Keratinocyte (primary cell): ENCODE measurements around the gene TUBB. TPM values are rescaled to one million over a fixed set of nuclear protein-coding genes. Genes with fewer than 3 reads are reported as not detected.
A peak's percentile ranks its signal among the peaks of the same experiment; 100 is the strongest.
"Not testable (repeated sequence)": the region's sequence is repeated elsewhere in the genome, so short reads cannot be mapped to it uniquely, and the experiment has no call there.

ENCODE experiments used
- DNase-seq: peaks from one replicate; pipeline ENCODE4 v3.0.0-alpha.2; 2011; ENCODE audit warnings: low read depth, missing footprints, low spot score
- FAIRE-seq: peaks from 2 replicates; lab custom pipeline; 2011; peaks lifted over from hg19 to GRCh38; lab: Jason Lieb, UNC
- H2AFZ ChIP-seq: 2 replicates; pipeline ENCODE4 v1.6.0; 2012; ENCODE audit warnings: low read length, control low read depth, inconsistent platforms; ENCODE audit not compliant: control insufficient read depth
- H3K27ac ChIP-seq: 2 replicates; pipeline ENCODE4 v1.5.1; 2011; ENCODE audit warnings: low read length; ENCODE audit not compliant: control insufficient read depth, insufficient read depth
- H3K27me3 ChIP-seq: 3 replicates; pipeline ENCODE4 v1.6.0; 2011; ENCODE audit warnings: low read length; ENCODE audit not compliant: control insufficient read depth, insufficient read depth; ENCODE audit errors: extremely low read depth
- H3K36me3 ChIP-seq, 2 experiments: 2 replicates in 1 of 2; 3 replicates in 1 of 2; pipeline ENCODE4 v1.5.1; 2011; ENCODE audit warnings: low read length in 2 of 2, mild to moderate bottlenecking in 1 of 2; ENCODE audit not compliant: control insufficient read depth in 2 of 2, insufficient read depth in 2 of 2; ENCODE audit errors: extremely low read depth in 1 of 2
- H3K4me1 ChIP-seq: 3 replicates; pipeline ENCODE4 v1.5.1; 2011; ENCODE audit warnings: low read length; ENCODE audit not compliant: control insufficient read depth, insufficient read depth; ENCODE audit errors: extremely low read depth
- H3K4me2 ChIP-seq: 3 replicates; pipeline ENCODE4 v1.6.0; 2011; ENCODE audit warnings: low read depth, low read length; ENCODE audit not compliant: control insufficient read depth, insufficient read depth; ENCODE audit errors: extremely low read depth
- H3K4me3 ChIP-seq, 3 experiments: fragments of 200-600 bp in 1 of 3; sonication (generic) in 1 of 3; 2 replicates in 2 of 3; 3 replicates in 1 of 3; pipeline ENCODE4 v1.5.1; 2011 to 2016; ENCODE audit warnings: low read length in 3 of 3, mild to moderate bottlenecking in 3 of 3, control low read depth in 2 of 3, inconsistent platforms in 1 of 3, low read depth in 1 of 3, mixed read lengths in 1 of 3, mixed run types in 1 of 3, moderate library complexity in 1 of 3; ENCODE audit not compliant: control insufficient read depth in 2 of 3, insufficient read depth in 2 of 3; ENCODE audit errors: extremely low read depth in 1 of 3
- H3K79me2 ChIP-seq: 2 replicates; pipeline ENCODE4 v1.6.0; 2012; ENCODE audit warnings: low read length; ENCODE audit not compliant: control insufficient read depth, insufficient read depth
- H3K9ac ChIP-seq: 3 replicates; pipeline ENCODE4 v1.6.0; 2011; ENCODE audit warnings: low read length; ENCODE audit not compliant: control insufficient read depth, insufficient read depth; ENCODE audit errors: extremely low read depth
- H3K9me1 ChIP-seq: 3 replicates; pipeline ENCODE4 v1.6.0; 2011; ENCODE audit warnings: low read length; ENCODE audit not compliant: control insufficient read depth, insufficient read depth; ENCODE audit errors: extremely low read depth
- H3K9me3 ChIP-seq: 2 replicates; pipeline ENCODE4 v1.5.1; 2012; ENCODE audit warnings: low read depth, low read length; ENCODE audit not compliant: control insufficient read depth
- H4K20me1 ChIP-seq: 3 replicates; pipeline ENCODE4 v1.6.0; 2011; ENCODE audit warnings: low read length; ENCODE audit not compliant: control insufficient read depth, insufficient read depth; ENCODE audit errors: extremely low read depth
- CTCF ChIP-seq, 3 experiments: IDR thresholded peaks in 1 of 3; conservative IDR thresholded peaks in 1 of 3; optimal IDR thresholded peaks in 1 of 3; 2 replicates in 2 of 3; 3 replicates in 1 of 3; pipeline versions ENCODE3 to v1.5.1; 2011; ENCODE audit warnings: low read length in 3 of 3, mild to moderate bottlenecking in 3 of 3, moderate library complexity in 2 of 3, control low read depth in 1 of 3, inconsistent platforms in 1 of 3; ENCODE audit not compliant: insufficient read depth in 2 of 3; ENCODE audit errors: extremely low read depth in 1 of 3
- EZH2 ChIP-seq: IDR thresholded peaks from one replicate; pipeline ENCODE4 v1.6.1; 2012; ENCODE audit warnings: inconsistent platforms, mild to moderate bottlenecking, low read length, moderate library complexity
- dilution Hi-C: fragments of 300-500 bp; cut with MboI; formaldehyde crosslinking; loops from one replicate; pipeline ENCODE4 v1.7.0; 2020; ENCODE audit warnings: low sequenced_read_pairs; ENCODE audit not compliant: extremely low pct_ligation_motif_present
- polyA plus RNA-seq, 5 experiments: library from polyadenylated mRNA; depleted of rRNA in 3 of 5; stranded (reverse) in 3 of 5; stranded (forward) in 1 of 5; unstranded in 1 of 5; fragments of >200 nt; gene quantifications; 1 replicate in 1 of 5; 2 replicates in 3 of 5; 3 replicates in 1 of 5; pipeline versions ENCODE4 v1.2.1 to v1.2.3, GENCODE V29; 2011 to 2012; ENCODE audit warnings: missing spikeins in 2 of 5, low read depth in 1 of 5, low replicate concordance in 1 of 5

Gene TUBB
- polyA plus RNA-seq, 1 donor (not counting 4 experiments of a cell fraction or from before 2014, with no cell fraction given), result 1,159 TPM

DNA sequence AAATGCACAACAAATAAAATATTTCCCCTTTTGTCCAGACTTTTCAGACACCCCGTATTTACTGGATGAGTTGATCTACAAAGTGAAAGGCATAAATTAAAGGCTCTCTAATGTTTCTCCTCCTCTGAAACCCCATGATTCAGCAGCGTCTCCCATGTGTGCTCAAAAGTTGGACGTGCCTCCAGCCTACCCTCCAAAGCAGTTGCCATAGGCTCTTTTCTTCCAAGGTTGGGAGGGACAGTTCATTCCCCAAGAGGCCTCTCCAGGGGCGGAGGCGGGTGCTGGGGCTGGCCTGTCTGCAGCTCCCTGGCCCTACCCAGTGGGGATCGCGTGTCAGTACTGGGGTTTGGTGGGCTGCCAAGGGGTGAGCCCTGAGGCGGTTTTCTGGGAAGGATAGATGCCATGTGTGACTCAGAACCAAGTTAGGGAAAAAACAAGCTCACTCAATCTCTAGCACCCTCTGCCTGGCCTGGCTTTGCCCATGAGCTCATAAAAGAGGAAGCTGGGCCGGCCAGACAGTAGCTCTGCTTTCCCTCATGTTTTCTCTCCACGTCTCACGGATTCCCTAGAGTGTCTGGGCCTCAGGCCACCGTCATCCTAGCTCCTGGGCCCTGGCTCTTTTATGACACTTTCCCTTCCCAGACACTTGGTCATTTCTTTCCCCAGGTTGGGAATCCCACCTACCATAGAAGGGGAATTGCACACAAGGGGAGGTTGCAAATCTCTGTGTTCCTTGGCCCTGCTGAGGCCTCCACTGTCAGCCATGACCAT is 32.2 kb downstream of the TUBB start:
- peak; percentile 99 for DNase-seq
- TF ChIP-seq EZH2, result no peak
- TF ChIP-seq CTCF (optimal IDR thresholded peaks at IDR 0.05 in 1 of 3, IDR thresholded peaks at IDR 0.05 in 1 of 3, conservative IDR thresholded peaks at IDR 0.05 in 1 of 3; ENCODE audit: extremely low read depth in 1 of 3, insufficient read depth in 2 of 3, low read length in 3 of 3), result no peak
- peak overlapping the region; percentile 83 for H3K9ac ChIP-seq
- H4K20me1 ChIP-seq, result no peaks in the 10 kb centered on the region
- no peaks in the 10 kb centered on the region for H3K27me3 ChIP-seq
- peak overlapping the region in 1 of 3 experiments; percentile 22 for H3K4me3 ChIP-seq
- no peaks in the 10 kb centered on the region for H3K36me3 ChIP-seq
- H3K79me2 ChIP-seq, result no peaks in the 10 kb centered on the region
- H2AFZ ChIP-seq, result no peak overlapping the region
- FAIRE-seq, result peak; percentile 86
- dilution Hi-C loops, result no loop called here
- H3K4me1 ChIP-seq, result peaks cover 66% of the 10 kb centered on the region
- no peaks in the 10 kb centered on the region for H3K9me1 ChIP-seq
- peak overlapping the region; percentile 98 for H3K27ac ChIP-seq
- peak overlapping the region; percentile 67 for H3K4me2 ChIP-seq
- no peaks in the 10 kb centered on the region for H3K9me3 ChIP-seq

GRCh38 chr6:30754631-30755030 is 34.5 kb downstream of the TUBB start:
- FAIRE-seq, result no peak
- TF ChIP-seq CTCF (optimal IDR thresholded peaks at IDR 0.05 in 1 of 3, IDR thresholded peaks at IDR 0.05 in 1 of 3, conservative IDR thresholded peaks at IDR 0.05 in 1 of 3; ENCODE audit: extremely low read depth in 1 of 3, insufficient read depth in 2 of 3, low read length in 3 of 3) (no peak), EZH2 (no peak)
- dilution Hi-C loops, result no loop called here
- H3K27me3 ChIP-seq, result no peaks in the 10 kb centered on the region
- no peaks in the 10 kb centered on the region for H3K9me3 ChIP-seq
- peak overlapping the region; percentile 46 for H3K9ac ChIP-seq
- peaks cover 53% of the 10 kb centered on the region for H3K4me1 ChIP-seq
- H3K4me2 ChIP-seq, result peak overlapping the region; percentile 49
- H3K4me3 ChIP-seq, result no peak overlapping the region
- H2AFZ ChIP-seq, result no peak overlapping the region
- H3K36me3 ChIP-seq, result no peaks in the 10 kb centered on the region
- H3K27ac ChIP-seq, result peak overlapping the region; percentile 98
- H3K9me1 ChIP-seq, result no peaks in the 10 kb centered on the region
- no peak for DNase-seq
- H4K20me1 ChIP-seq, result no peaks in the 10 kb centered on the region
- no peaks in the 10 kb centered on the region for H3K79me2 ChIP-seq

DNA sequence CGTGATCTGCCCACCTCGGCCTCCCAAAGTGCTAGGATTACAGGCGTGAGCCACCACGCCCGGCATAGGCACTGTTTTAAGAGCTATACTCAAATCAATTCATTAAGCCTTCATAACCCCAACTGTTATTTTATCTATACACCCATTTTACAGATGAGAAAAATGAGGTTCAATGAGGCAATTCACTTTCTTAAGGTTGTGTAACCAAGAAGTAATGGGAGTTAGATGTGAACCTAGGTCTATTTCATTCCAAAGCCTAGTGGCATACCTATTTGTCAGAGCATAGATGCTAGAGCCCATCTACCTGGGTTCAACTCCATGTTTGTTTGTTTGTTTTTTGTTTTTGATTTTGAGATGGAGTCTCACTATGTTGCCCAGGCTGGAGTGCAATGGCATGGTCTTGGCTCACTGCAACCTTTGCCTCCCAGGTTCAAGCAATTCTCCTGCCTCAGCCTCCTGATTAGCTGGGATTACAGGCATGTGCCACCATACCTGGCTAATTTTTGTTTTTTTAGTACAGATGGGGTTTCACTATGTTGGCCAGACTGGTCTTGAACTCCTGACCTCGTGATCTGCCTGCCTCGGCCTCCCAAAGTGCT is 36.4 kb downstream of the TUBB start:
- H3K27me3 ChIP-seq, dilution Hi-C loops, H4K20me1 ChIP-seq, FAIRE-seq, H2AFZ ChIP-seq, H3K9me3 ChIP-seq, DNase-seq, H3K9ac ChIP-seq, H3K4me2 ChIP-seq, H3K4me3 ChIP-seq, H3K36me3 ChIP-seq, H3K79me2 ChIP-seq, H3K9me1 ChIP-seq, H3K27ac ChIP-seq: not testable (repeated sequence)
- H3K4me1 ChIP-seq, result peaks cover 59% of the 10 kb centered on the region
